Activated CD4-positive, CD25-positive, alpha-beta regulatory T cell (primary cell): ENCODE data around the gene CHD9NB.
A peak's percentile ranks its signal among the peaks of the same experiment; 100 is the strongest.
"Not testable (repeated sequence)": the region's sequence is repeated elsewhere in the genome, so short reads cannot be mapped to it uniquely, and the experiment has no call there.

Source experiments
- DNase-seq, 4 experiments: peaks; one replicate each; lab custom pipeline; 2025; lab: John Stamatoyannopoulos, UW

Gene CHD9NB

DNA sequence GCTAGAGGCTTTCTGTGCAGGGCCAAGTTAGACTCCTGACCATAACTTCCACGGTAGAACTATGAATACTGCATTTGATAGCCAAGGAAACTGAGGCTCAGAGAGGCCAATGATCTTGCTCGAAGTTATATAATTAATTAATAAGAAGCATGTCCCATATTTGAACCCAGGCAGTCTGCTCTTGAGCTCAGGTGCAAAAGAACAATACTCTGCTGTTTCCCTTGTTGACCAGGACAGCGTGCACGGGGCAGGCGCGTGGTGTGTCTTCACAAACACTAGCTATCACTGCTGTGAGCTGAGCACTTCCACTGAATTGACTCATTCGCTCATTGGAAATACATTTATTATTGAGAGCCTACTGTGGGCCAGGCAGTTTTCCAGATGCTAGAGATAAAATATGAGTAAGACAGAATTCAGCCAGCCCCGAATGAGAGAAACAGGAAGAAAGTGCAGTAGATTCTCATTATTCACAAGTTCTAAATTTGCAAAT, 3.7 kb upstream of the CHD9NB start:
- DNase-seq = no peak

DNA sequence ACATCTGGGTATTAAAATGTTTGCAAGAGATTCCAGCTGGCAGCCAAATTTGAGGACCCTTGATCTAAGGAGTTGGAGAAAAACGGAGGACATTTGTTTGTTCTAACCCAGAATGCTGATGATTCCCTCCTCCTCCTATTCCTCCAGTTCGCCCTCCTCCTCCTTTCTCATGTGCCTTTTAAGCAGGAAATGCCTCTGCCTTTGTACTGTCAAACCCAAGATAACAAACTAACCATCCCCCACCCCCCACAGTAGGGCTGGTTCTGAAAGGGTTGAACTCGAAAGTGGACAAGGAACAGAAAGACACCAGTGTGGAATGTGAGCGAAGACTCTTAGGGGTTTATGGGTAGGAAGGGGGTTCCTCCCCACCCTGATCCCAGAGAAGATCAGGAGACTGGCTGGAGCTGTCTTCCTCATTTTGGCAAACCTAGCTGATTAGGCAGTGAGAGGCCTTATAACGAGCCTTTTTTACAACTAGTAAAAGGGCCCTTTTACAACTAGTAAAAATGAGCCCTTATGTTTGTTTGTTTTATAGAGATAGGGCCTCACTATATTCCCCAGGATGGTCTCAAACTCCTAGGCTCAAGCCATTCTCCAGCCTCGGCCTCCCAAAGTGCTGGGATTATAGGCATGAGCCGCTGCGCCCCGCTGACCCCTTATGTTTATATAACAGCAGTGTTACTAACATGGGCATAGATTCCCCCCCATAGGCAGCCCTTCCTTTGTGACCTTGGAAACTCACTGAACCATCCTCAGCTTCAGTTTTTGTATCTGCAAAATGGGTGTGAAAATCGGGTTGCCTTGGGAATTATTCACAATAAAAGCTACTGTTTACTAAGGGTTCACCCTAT, 3.1 kb upstream of the CHD9NB start:
- DNase-seq = no peak

DNA sequence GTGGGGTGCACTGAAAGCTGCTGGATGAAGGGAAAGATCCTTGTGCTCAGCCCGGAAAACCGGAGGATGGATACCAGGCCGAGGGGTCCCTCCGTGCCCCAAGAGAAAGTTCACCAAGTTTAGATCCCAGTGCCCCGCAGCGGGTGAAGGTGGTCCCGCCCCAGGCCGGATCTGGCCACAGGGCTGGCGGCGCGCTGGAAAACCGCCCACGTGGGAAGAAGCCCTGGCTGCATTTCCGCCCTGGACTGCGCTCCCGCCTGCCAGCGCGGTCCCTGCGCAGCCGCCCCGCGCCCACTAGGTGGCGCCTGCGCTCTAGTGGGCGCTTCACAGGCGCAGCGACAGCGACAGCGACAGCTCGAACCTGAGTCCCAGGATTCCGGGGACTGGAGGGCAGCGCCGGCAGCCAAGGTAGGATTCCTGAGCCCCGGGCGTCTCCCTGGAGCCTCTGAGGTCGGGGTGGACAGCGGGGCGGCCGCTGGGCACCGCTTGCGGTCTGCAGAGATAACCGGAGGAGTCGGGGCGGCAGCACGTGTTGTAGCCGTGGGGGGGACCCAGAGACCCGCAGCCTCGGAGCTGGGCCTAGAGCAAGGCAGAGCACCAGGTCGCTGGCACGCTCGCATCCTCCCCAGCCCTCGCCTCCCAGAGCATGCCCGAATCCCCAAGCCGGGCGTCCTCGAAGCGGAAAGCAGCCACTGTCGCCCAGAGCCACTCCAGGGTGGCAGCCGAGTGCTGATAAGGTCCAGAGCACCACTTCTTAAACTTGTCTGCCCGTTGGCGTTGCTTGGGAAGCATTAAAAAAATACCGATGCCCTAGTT, 2.2 kb upstream of the CHD9NB start, which contains the start of gene CHD9:
Gene CHD9, plus strand, starts transcription at position 322 of the 816 bp plus-strand sequence. CDS start 101,099 bp downstream, outside the sequence.
- DNase-seq = peak; percentile 41 to 56 (median 46)

DNA sequence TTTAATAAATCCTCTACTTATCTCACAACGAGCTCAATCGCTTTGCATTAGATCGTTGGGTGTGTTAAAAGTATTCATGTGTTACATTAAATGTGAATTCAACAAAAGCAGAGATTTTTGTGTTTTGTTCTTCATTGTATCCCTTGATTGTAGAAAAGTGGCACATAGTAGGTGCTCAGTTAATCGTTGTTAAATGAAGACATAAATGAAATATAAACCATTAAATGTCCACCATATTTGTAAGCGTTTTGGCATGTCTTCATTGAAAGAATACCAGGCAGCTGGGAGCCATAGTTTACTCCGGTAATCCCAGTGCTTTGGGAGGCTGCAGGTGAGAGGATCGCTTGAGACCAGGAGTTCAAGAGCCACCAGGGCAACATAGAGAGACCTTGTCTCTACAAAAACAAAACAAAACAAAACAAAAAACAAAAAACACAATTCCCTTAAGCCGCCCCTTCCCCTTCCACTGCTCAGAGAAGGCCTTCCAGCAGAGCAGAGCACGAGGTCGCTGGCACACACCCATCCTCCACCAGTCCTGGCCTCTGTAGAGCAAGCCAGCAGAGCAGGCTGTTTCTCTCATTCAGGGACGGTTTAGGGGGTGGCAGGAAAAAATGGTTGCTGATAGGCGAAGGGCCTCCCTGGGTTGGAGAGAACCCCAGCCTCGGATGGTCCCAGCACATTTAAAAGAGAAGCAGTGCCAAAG, 1.4 kb upstream of the CHD9NB start:
- DNase-seq = no peak

DNA sequence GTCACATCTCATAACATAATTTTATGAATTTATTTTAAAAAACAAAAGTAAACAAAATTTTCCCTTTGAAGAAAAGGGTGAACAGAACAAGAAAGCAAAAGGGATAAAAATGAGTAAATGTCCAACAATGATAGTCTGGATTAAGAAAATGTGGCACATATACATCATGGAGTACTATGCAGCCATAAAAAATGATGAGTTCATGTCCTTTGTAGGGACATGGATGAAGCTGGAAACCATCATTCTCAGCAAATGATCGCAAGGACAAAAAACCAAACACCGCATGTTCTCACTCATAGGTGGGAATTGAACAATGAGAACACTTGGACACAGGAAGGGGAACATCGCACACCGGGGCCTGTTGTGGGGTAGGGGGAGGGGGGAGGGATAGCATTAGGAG, 1.4 kb downstream of the CHD9NB start:
- DNase-seq = not testable (repeated sequence)

DNA sequence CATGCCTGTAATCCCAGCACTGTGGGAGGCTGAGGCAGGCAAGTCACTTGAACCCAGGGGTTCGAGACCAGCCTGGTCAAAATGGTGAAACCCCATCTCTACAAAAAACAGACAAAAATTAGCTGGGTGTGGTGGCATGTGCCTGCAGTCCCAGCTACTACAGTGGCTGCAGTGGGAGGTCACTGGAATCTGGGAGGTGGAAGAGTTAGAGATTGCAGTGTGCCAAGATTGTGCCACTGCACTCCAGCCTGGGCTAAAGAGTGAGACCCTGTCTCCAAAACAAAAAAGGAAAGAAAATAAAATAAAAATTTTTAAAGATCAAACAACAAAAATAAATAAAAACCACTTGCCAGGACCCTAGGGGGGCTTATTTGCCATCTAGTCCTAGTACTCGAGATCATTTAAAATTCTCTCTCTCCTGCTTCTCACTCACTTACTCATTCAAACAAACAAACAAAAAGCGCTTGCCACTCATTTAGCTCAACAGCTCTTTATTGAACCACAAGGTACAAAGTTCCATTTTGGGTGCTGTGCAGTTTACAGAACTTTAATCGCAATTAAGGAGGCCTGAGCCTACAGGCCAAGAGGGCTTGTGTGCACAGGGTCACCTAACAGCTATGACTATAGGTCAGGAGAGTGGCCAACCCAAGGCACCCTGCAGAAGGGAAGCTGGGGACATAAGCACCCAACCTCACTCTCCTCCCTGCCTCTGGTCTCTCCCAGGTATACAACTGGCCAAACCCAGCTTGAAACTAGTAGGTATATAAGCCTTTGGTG, 4.4 kb downstream of the CHD9NB start:
- DNase-seq = no peak

DNA sequence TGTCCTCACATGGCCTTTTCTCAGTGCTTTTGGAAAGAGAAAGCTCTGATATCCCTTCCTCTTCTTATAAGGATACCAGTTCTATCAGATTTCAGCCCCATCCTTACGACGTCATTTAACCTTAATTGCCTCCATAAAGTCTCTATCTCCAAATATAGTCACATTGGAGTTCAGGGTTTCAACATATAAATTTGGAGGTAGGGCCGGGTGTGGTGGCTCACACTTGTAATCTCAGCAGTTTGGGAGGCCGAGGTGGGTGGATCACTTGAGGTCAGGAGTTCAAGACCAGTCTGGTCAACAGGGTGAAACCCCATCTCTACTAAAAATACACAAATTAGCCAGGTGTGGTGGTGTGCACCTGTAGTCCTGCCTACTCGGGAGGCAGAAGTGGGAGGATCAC, 5.2 kb downstream of the CHD9NB start:
- DNase-seq = not testable (repeated sequence)

DNA sequence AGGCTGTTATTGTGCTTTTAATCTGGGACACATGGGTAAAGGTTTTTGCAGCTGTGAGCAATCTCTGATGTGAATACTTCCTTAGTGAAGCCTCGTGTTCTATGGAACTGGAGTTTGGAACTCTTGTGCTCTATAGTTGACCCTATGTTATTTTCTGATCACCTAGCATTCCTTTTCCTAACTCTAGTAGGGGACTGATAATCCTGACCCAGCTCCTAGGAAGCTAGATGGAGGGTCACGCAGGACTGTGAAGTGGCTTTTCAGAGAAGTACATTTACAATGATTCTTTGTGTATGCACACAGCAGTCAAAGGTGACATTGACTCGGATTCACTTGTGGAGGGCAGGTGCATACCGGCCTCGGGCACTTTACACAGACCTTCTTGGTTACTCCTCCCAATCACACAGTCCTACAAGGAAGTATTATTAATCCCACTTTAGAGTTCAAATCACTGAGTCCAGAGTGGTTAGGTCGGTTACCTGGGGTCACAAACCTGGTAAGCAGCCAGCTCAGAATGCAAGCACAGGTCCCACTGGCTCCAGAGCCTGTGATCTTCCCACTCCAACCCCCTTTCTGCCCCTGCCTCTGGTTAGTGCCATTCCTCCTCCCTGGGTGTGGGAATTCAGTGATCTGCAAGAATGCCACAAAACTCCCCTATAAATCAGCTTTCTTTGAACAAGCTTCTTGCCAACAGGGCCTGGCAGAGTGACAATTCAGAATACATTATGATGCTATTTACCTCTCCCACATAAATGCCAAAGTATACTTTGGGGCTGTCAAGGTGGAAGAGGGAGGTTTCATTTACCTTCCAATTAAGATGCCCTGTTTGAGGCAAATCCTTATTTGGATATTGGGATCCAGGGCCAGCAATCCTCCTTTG, 7.1 kb downstream of the CHD9NB start:
- no peak for DNase-seq

DNA sequence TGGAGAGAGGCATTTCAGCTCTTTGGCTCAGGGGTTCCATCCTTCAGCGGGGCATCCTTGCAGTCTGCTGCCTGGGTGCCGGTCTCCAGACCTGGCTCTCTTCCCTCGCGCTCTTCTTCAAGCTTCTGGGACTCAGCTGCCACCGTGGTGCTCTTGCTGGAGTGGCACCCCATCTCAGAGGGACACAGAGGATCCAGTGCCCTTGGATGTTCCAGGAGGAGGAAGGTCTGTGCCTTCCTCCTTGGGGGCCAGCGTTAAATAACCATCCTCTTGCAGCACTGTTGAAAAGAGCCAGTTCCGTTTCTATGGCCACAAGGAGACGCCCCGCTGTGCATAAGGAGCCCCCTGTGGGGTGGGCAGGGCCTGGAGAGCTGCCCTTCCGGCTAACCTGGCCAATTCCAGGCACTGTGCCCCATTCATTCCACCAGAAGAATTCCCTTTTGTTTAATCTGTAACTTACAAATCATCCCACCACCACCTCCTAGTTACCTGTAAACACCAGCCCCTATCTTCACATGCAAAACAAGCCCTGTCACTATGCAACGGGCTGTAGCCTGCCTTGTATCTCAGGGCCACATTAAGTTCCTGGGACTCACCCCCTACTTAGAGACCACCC, 8.6 kb downstream of the CHD9NB start:
- DNase-seq = no peak

DNA sequence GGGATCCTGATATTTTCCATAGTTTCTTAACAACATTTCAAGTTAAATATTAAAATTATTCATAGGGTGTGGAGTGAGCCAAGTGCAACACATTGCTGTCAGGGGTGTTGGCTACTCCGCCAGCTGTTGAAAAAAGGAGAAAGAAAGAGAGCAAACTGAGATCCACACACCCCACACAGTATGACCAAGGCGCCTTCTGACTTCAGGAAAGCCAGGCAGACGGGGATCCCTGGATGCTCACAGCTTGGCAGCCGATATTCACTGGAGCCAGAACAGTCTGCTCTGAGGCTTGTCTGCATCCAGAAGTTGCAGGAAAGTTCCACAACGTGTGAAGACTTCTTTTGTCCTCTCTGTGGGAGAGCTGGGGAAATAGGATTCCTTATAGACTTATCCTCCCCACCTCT, 9.3 kb downstream of the CHD9NB start:
- no peak for DNase-seq

DNA sequence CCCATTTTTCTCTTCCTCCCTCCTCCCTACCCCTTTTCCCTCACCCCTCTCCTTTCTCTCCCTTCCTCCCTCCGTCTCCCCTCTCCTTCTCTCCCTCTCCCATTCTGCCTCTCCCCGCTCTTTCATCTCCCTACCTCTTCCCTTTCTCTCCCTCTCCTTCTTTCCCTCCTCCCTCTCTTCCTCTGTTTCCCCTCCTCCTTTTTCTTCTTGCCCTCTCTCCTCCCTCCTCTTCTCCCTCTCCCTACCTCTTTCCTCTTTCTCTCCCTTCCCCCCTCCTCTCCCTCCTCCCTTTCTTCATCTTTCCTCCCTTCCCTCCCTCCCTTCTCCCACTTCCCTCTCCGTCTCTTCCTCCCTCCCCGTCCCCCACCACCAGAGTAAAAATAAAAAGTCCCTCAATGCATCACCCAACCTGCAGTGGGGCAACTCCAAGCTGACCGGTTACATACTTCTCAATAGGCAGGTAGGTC, 10.4 kb downstream of the CHD9NB start:
- DNase-seq = no peak

DNA sequence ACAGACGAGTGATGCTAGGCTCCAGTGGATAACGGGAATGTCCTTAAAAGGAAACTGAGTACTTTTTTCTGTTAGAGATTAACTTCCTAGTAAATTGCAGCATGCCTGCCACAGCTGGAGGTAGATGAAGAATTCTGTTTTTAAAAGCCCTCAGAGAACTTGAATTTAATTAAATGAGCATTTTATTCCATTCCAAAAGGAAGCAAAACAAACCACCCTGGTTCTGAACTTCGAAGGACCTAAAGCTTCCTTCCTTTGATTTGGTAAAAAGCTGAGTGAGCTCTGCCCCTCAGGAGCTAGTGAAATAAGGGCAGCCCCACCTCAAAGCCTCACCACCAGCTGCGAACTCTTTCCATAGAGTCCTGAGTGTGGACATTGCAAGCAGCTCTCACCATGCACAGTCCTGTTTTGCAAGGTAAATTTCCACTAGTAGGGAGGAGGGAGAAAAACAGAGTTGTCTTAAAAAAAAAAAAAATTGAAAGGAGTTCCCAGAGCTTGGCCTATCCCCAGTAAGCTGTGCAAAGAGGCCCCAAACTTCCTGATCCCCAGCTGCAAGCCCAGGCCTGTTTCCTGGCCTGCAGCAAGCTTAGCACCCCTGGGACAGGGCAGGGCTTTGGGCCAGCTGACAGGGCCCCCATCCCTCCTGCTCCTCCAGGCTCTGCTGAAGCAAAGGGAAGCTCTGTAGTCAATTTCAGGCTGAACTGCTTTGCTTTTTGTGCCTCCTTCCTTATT, 11.2 kb downstream of the CHD9NB start:
- DNase-seq = no peak

DNA sequence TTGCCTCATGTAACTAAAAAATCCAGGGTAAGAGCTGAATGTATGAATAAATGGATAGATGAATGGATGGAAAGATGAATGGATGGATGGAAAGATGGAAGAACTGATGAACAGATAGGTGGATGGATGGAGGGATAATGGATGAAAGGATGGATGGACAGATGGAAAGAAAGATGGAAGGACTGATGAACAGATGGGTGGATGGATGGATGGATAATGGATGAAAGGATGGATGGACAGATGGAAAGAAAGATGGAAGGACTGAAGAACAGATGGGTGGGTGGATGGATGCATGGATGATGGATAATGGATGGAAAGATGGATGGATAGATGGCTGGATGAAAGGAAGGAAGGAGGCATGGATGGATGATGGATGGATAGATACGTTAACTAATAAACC, 11.9 kb downstream of the CHD9NB start:
- DNase-seq = no peak

DNA sequence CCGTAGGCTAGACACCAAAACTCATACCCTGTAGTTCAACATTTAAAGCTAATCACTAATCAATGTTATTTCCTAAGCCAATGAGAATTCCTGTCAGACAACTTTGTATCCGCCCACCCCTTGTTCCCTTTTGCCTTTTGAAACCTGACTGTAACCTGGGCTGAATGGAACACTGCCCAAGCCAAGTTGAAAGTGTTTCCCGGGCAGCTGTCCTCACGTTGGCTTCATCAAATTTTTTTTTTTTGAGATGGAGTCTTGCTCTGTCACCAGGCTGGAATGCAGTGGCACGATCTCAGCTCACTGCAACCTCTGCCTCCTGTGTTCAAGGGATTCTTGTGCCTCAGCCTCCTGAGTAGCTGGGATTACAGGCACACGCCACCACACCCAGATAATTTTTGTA, 16.0 kb downstream of the CHD9NB start:
- not testable (repeated sequence) for DNase-seq

DNA sequence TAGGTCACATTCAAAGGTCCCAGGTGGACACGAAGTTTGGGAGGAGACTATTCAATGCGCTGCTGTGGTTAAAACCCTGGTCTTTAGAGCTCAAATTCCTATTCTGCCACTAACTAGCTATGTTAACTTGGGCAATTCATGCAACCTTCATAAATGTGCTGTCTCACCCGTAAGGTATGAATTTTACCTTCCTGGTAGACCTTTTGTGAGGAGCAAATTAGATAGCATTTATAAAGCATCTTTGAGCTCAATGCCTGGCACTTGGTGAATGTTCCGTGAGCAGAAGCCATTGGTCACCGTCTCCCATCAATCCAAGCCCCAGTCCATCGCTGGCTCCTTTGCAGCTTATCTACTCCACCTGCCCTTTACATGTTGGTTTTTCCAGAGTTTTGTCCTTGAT, 16.6 kb downstream of the CHD9NB start:
- DNase-seq = no peak

DNA sequence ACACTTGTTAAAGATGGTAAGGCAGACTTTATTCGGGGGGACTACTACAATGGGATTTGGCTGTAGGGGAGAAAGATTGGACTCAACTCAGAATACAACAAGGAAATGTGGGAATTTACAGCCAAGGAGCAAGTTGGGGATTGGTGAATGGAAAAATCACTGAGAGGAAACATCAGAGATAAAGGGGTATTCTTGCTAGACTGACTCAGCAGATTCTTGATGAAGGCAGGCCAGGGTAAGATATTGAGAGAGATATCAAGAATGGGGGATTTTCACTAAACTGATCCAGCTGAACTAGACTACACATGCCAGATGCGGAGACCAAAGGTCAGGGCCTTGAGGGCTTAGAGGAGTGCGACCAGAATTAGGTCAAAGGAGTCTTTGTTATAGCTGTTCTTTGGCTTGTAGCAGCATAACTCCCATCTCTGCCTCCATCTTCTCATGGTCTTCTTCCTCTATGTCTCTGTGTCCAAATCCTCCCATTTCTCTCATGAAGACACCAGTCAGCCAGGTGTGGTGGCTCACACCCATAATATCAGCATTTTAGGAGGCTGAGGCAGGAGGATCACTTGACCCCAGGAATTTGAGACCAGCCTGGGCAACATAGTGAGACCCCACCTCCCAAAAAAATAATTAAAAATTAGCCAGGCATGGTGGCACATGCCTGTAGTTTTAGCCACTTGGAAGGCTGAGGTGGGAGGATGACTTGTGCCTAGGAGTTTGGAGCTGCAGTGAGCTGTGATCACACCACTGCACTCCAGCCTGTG, 17.3 kb downstream of the CHD9NB start:
- no peak for DNase-seq

DNA sequence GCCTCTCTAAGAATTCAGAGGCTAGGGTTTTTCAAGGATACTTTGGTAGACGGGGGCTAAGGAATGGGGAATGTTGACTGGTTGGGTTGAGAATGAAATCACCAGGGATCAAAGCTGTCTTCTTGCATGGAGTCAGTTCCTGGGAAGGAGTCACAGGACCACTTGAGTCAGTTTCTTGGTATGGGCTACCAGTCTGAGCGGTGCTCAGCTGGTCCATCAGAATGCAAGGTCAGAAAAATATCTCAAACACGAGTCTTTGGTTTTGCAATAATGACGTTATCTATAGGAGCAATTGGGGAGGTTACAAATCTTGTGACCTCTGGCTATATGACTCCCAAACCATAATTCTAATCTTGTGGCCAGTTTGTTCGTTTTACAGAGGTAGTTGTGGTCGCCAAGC, 18.4 kb downstream of the CHD9NB start:
- no peak for DNase-seq

DNA sequence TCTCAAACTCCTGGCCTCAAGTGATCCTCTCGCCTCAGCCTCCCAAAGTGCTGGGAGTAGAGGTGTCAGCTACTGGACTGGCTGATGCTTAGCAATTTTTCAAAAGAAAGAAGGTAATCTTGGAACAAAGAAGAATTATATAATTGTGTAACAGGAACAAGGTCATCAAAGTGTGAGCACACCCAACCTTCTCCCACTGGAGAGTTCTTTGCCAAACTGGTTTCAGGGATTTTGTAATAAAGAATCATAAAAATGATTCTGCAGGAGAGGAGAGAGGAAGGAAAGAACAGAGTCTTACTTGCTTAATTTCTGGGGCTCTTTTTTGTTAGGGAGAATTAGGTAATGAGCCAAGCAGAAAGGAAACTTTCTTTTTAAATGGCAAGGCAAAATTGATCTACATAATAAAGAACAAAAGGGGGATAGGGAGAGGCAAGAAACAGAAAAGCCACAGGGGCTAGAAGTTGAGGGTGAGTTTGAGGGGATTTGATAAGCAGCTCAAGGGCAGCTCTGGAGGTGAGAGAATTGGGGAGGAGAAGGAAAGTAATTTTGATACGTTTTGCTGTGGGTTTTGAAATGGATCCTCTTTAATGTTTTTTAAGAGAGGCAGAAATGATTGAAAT, 21.3 kb downstream of the CHD9NB start:
- DNase-seq = no peak
